Measurements from ENCODE around the gene LRRC46. TPM values are rescaled to one million over a fixed set of nuclear protein-coding genes. Genes with fewer than 3 reads are reported as not detected.

LRRC46 gene
- total and polyA plus RNA-seq, 2 donors from 2014 or later = 0.91 to 1.5 TPM

DNA sequence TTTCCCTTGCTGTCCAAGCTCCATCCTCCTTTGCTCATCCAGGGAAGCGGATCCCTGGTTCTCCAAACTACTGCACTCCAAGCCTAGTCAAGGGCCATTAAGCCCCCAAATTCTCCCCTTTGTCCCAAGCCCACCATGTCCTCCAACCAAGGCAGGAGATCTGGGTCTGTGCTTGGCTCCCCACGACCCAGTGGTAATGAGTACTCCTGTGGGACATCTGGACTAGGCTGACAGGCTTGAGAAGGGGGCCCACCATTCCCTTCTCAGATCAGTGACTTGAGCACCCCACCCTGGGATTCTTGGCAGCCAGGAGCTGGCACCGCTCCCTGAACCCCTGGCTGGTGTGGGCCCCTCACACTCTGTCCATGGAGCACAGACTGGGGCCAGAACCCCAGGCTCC lies 27.0 kb upstream of the LRRC46 start:
- no peak for FAIRE-seq
- Histone ChIP-seq H3K9ac (ENCODE audit: low read length in 3 of 3) (no peak overlapping the region), H3K9me3 (ENCODE audit: control insufficient read depth in 2 of 3, insufficient read depth in 1 of 3, low read length in 3 of 3) (no peaks in the 10 kb centered on the region), H3K36me3 (ENCODE audit: control insufficient read depth in 2 of 3, insufficient read depth in 3 of 3, low read length in 3 of 3) (peaks cover 0 to 4% (median 1%) of the 10 kb centered on the region in 3 donors), H3K27ac (ENCODE audit: low read depth in 2 of 2, low read length in 2 of 2) (no peak overlapping the region), H3K4me1 (ENCODE audit: control insufficient read depth in 2 of 3, insufficient read depth in 2 of 3, low read depth in 1 of 3, low read length in 3 of 3) (no peaks in the 10 kb centered on the region), H3K27me3 (ENCODE audit: control insufficient read depth, insufficient read depth, low read length) (no peaks in the 10 kb centered on the region), H3K4me3 (ENCODE audit: low read length in 3 of 3) (no peak overlapping the region)
- intact Hi-C loops (cut with DNase I) = no loop called here
- no peak for DNase-seq
- TF ChIP-seq, protein P1, sequence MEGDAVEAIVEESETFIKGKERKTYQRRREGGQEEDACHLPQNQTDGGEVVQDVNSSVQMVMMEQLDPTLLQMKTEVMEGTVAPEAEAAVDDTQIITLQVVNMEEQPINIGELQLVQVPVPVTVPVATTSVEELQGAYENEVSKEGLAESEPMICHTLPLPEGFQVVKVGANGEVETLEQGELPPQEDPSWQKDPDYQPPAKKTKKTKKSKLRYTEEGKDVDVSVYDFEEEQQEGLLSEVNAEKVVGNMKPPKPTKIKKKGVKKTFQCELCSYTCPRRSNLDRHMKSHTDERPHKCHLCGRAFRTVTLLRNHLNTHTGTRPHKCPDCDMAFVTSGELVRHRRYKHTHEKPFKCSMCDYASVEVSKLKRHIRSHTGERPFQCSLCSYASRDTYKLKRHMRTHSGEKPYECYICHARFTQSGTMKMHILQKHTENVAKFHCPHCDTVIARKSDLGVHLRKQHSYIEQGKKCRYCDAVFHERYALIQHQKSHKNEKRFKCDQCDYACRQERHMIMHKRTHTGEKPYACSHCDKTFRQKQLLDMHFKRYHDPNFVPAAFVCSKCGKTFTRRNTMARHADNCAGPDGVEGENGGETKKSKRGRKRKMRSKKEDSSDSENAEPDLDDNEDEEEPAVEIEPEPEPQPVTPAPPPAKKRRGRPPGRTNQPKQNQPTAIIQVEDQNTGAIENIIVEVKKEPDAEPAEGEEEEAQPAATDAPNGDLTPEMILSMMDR (IDR thresholded peaks at IDR 0.05; ENCODE audit: borderline replicate concordance, extremely low read depth, insufficient read depth) = no peak

DNA sequence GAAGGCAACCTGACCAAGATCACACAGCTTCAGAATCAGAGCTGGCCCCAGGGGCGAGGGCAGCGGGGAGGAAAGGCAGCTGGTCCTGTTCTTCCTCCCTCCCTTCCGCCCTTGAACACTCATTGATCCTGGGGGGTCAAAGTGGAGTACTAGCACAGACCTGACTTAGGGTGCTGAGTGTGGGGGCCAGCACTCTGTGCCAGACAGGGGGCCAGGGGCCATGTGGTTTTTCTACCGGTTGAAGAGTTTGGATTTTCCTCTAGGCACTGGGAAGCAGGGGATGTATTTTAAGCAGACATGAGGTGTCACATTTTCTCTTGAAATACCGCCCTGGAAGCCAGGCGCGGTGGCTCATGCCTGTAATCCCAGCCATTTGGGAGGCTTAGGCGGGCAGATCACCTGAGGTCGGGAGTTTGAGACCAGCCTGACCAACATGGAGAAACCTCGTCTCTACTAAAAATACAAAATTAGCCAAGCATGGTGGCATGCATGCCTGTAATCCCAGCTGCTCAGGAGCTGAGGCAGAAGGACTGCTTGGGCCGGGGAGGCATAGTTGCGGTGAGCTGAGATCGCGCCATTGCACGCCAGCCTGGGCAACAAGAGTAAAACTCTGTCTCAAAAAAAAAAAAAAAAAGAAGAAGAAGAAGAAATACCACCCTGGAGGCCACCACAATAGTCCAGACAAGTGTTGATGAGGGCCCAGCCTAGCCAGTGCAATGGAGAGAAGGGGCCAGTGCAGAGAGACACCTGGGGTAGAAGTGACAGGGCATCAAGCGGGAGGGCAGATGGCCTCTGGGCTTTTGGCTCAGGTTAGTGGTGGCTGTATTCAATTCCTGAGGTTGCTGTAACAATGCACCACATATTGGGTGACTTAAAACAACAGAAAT lies 25.2 kb upstream of the LRRC46 start:
- intact Hi-C loops (cut with DNase I) = no loop called here
- Histone ChIP-seq H3K36me3 (ENCODE audit: control insufficient read depth in 2 of 3, insufficient read depth in 3 of 3, low read length in 3 of 3) (peaks cover 0 to 9% (median 4%) of the 10 kb centered on the region in 3 donors), H3K4me1 (ENCODE audit: control insufficient read depth in 2 of 3, insufficient read depth in 2 of 3, low read depth in 1 of 3, low read length in 3 of 3) (no peaks in the 10 kb centered on the region), H3K9ac (ENCODE audit: low read length in 3 of 3) (no peak overlapping the region), H3K27me3 (ENCODE audit: control insufficient read depth, insufficient read depth, low read length) (no peaks in the 10 kb centered on the region), H3K27ac (ENCODE audit: low read depth in 2 of 2, low read length in 2 of 2) (no peak overlapping the region), H3K9me3 (ENCODE audit: control insufficient read depth in 2 of 3, insufficient read depth in 1 of 3, low read length in 3 of 3) (no peaks in the 10 kb centered on the region), H3K4me3 (ENCODE audit: low read length in 3 of 3) (no peak overlapping the region)
- TF ChIP-seq, protein P1 (IDR thresholded peaks at IDR 0.05; ENCODE audit: borderline replicate concordance, extremely low read depth, insufficient read depth) = no peak
- DNase-seq = no peak
- no peak for FAIRE-seq

DNA sequence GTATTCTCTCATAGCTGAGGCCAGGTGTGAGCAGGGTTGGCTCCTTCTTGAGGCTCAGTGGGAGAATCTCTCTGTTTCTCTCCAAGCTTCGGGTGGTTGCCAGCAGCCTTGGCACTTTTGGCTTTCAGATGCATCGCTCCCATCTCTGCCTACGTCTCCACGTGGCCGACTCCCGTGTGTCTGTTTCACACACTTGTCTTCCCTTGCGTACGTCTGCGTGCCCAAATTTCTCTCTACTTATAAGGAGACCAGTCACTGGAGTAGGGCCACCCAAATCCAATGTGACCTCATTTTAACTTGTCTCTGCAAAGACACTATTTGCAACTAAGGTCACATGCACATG lies 24.6 kb upstream of the LRRC46 start:
- Histone ChIP-seq H3K27ac (ENCODE audit: low read depth in 2 of 2, low read length in 2 of 2) (no peak overlapping the region), H3K27me3 (ENCODE audit: control insufficient read depth, insufficient read depth, low read length) (no peaks in the 10 kb centered on the region), H3K36me3 (ENCODE audit: control insufficient read depth in 2 of 3, insufficient read depth in 3 of 3, low read length in 3 of 3) (peaks cover 0 to 9% (median 4%) of the 10 kb centered on the region in 3 donors), H3K4me1 (ENCODE audit: control insufficient read depth in 2 of 3, insufficient read depth in 2 of 3, low read depth in 1 of 3, low read length in 3 of 3) (no peaks in the 10 kb centered on the region), H3K9ac (ENCODE audit: low read length in 3 of 3) (no peak overlapping the region), H3K9me3 (ENCODE audit: control insufficient read depth in 2 of 3, insufficient read depth in 1 of 3, low read length in 3 of 3) (no peaks in the 10 kb centered on the region), H3K4me3 (ENCODE audit: low read length in 3 of 3) (no peak overlapping the region)
- FAIRE-seq (no peak), DNase-seq (no peak)
- TF ChIP-seq, protein P1 (IDR thresholded peaks at IDR 0.05; ENCODE audit: borderline replicate concordance, extremely low read depth, insufficient read depth) = no peak
- intact Hi-C loops (cut with DNase I) = no loop called here
